Measurements from ENCODE around the gene FNDC11. TPM values are rescaled to one million over a fixed set of nuclear protein-coding genes. Genes with fewer than 3 reads are reported as not detected.

Gene FNDC11
- polyA plus RNA-seq, 6 donors from 2014 or later: 0.08 to 5.2 (median 1.8) TPM

- peak; percentile 67 for DNase-seq
- Mint-ChIP-seq H3K9me3 (no peaks in the 10 kb centered on the region), H3K36me3 (no peaks in the 10 kb centered on the region), H3K27ac (no peak overlapping the region), H3K27me3 (no peaks in the 10 kb centered on the region), H3K4me3 (peak overlapping the region in 1 of 8 donors; percentile 22), H3K4me1 (peaks cover 7 to 11% (median 8%) of the 10 kb centered on the region in 3 donors)
- ATAC-seq (ENCODE audit: low read depth in 2 of 2): peak; percentile 97 to 98
Measured at GRCh38 chr20:63580796-63581461, 27.0 kb downstream of the FNDC11 start.

- Mint-ChIP-seq H3K4me3 (no peak overlapping the region), H3K4me1 (peaks cover 8 to 10% (median 9%) of the 10 kb centered on the region in 3 donors), H3K27me3 (no peaks in the 10 kb centered on the region), H3K9me3 (no peaks in the 10 kb centered on the region), H3K36me3 (no peaks in the 10 kb centered on the region), H3K27ac (peak overlapping the region in 1 of 6 donors; percentile 87)
- DNase-seq (no peak), ATAC-seq (ENCODE audit: low read depth in 2 of 2) (no peak)
Measured at GRCh38 chr20:63582382-63583063, 28.6 kb downstream of the FNDC11 start.

DNA sequence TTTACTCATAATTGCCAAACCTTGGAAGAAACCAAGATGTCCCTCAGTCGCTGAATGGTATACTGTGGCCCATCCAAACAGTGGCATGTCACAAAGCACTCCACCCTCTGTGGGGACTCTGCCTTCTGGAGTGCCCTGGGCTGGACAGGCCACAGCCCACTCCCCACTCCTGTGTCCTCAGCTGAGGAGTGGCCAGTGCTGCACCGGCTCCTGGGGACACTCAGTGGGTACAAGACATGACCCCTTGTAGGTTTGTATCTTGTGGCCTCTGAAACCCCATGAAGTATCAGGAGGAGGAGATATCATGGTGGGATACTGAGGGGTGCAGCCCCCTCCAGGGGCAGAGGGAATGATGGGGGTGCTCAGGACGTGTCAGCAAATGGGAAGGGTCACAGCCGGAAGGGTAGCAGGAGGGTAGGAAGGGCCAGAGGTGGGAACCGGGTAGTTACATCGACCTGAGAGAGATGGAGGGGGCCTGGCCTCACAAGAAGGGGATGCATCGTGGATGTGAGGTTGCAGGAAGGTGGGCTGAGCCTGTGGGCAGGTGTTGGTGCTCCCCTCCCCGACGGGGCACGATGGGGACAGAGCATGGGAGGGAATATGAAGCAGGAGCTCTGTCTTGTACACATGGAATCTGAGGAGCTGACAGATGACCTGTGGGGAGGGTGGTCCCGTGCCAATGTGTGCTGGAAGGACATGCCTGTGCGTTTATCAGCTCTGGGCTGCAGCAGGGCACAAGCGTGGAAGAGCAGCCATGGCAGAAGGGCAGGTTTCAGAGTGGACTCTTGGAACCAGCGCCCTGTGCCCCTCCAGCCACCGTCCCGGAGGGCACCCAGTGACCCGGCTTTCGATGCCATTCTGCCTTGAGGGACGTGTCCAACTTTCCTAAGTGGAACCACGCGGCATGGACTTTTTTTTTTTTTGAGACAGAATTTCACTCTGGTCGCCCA, 31.9 kb downstream of the FNDC11 start:
- peaks cover 11 to 15% (median 12%) of the 10 kb centered on the region in 3 donors for H3K4me1 Mint-ChIP-seq
- H3K9me3 Mint-ChIP-seq: no peaks in the 10 kb centered on the region
- ATAC-seq (ENCODE audit: low read depth in 2 of 2): no peak
- H3K36me3 Mint-ChIP-seq: peaks cover 0 to 2% of the 10 kb centered on the region in 2 donors
- H3K4me3 Mint-ChIP-seq: no peak overlapping the region
- peak overlapping the region in 3 of 6 donors; percentile 5 to 69 (median 52) for H3K27ac Mint-ChIP-seq
- no peaks in the 10 kb centered on the region for H3K27me3 Mint-ChIP-seq
- no peak for DNase-seq

DNA sequence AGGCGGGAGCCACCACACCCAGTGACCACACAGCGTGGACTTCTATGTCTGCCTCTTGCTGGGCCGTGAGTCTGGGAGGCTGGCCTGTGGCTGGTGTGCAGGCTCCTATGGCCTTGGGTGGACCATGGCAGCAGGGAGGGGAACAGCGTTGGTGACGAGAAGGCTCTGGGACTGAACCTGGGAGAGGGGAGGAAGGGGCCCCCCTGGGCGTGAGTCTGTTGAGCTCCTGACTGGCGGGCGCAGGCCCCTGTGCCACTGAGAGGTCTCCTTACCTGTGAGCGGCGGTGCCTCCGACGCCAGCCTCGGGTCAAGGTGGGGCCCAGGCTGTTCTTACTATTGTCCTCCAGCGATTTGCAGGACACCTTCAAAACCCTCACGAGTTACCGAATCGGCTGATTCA, 32.8 kb downstream of the FNDC11 start:
- Mint-ChIP-seq H3K9me3 (no peaks in the 10 kb centered on the region), H3K4me3 (no peak overlapping the region), H3K36me3 (peaks cover 0 to 5% of the 10 kb centered on the region in 2 donors), H3K27ac (peak overlapping the region in 3 of 6 donors; percentile 24 to 53 (median 32)), H3K27me3 (no peaks in the 10 kb centered on the region), H3K4me1 (peaks cover 11 to 13% (median 11%) of the 10 kb centered on the region in 3 donors)
- DNase-seq (no peak), ATAC-seq (ENCODE audit: low read depth in 2 of 2) (no peak)

DNA sequence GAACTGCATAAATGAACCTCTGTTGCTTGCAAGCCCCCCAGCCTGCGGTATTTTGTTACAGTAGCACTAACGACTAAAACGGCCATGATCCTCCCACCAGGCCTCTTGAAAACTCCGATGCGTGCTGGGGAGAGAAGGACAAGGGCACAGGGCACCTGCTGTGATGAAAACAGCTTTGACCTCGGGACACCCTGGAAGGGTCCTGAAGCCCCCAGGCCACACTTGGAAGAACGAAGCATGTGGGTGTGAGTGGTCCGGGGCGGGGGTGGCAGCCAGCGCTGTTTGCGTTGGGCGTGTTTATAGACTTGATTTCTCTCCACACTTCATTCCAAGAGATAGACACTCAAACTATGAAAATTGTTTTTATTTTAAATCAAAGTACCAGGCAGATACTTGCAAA, 33.3 kb downstream of the FNDC11 start:
- H3K9me3 Mint-ChIP-seq: no peaks in the 10 kb centered on the region
- H3K4me3 Mint-ChIP-seq: peak overlapping the region in 1 of 8 donors; percentile 54
- H3K36me3 Mint-ChIP-seq: peaks cover 0 to 5% of the 10 kb centered on the region in 2 donors
- H3K4me1 Mint-ChIP-seq: peaks cover 11 to 13% (median 11%) of the 10 kb centered on the region in 3 donors
- no peaks in the 10 kb centered on the region for H3K27me3 Mint-ChIP-seq
- no peak for ATAC-seq (ENCODE audit: low read depth in 2 of 2)
- no peak for DNase-seq
- peak overlapping the region in 5 of 6 donors; percentile 9 to 64 (median 32) for H3K27ac Mint-ChIP-seq

- Mint-ChIP-seq H3K27me3 (no peaks in the 10 kb centered on the region), H3K4me1 (peaks cover 11 to 13% (median 11%) of the 10 kb centered on the region in 3 donors), H3K4me3 (no peak overlapping the region), H3K36me3 (peaks cover 1 to 5% of the 10 kb centered on the region in 2 donors), H3K9me3 (no peaks in the 10 kb centered on the region), H3K27ac (peak overlapping the region in 4 of 6 donors; percentile 63 to 91 (median 72))
- DNase-seq (no peak), ATAC-seq (ENCODE audit: low read depth in 2 of 2) (peak; percentile 58 to 60)
Measured at GRCh38 chr20:63587776-63588591, 34.0 kb downstream of the FNDC11 start.

DNA sequence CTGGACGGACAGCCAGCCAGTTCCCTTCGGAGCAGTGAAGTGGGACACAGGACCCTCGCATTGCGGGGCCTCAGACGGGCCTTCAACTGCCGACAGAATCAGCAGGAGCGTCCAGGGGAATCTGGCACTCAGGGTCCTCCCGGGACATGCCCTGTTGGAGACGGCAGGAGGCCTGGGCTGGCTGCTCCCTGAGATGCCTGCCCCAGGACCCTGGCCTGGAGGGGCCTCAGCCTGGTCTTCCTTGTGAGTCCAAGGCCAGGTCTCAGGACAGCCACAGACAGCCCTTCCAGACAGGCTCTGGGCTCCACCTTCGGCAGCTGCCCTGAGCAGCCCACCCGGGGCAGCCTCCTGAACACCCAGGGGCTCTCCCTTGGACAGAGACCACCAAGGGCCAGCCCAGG, 34.7 kb downstream of the FNDC11 start:
- peaks cover 5 to 7% of the 10 kb centered on the region in 2 donors for H3K36me3 Mint-ChIP-seq
- H3K27ac Mint-ChIP-seq: peak overlapping the region in 1 of 6 donors; percentile 82
- no peaks in the 10 kb centered on the region for H3K27me3 Mint-ChIP-seq
- H3K4me3 Mint-ChIP-seq: no peak overlapping the region
- H3K4me1 Mint-ChIP-seq: peaks cover 11 to 13% (median 11%) of the 10 kb centered on the region in 3 donors
- H3K9me3 Mint-ChIP-seq: no peaks in the 10 kb centered on the region
- DNase-seq: no peak
- no peak for ATAC-seq (ENCODE audit: low read depth in 2 of 2)

DNA sequence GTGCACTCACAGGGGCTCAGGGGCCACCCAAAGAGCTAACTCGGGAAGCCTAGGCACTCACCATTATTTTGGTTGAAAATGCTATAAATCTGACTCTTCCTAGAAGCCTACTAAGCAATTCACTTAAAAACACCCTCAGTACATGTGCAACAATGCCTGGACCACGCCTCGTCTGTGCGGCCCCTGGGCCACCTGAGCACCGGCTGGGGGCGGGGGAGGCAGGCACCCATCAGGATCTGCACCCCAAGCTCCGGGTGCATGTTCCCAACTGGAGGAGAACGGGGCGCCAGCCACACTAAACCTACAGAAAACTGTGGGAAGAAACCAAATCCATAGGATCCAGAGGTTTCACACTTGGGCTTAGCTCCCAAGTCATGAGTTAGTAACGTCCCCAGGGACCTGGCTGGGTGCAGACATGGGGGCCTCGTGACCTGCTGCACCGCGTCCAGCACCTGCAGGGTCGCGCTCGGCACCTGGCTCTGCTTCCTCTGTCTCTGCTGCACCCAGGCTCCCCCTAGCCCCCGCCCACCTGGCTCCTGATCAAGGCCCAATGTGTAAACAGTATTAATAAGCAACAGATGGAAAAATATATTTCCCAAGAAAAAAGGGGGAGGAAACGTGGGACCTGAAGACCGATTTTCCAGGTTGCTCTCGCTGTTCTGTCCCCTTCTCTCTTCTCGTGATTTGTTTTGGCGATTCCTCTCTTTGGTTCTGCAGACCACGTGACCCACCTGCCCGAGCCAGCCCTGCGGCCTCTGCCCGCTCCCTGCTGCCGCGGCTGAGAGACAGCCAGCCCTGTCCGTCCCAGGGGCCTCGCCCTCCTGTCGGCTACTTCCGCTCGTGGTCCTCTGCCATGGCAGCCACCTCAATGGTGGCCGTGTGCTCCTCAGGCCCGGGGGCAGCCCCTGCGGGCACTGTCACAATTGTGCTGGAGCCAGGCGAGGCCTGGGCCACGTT, 35.6 kb downstream of the FNDC11 start:
- Mint-ChIP-seq H3K4me3 (no peak overlapping the region), H3K27ac (peak overlapping the region in 3 of 6 donors; percentile 50 to 86 (median 59)), H3K4me1 (peaks cover 11 to 13% (median 11%) of the 10 kb centered on the region in 3 donors), H3K9me3 (no peaks in the 10 kb centered on the region), H3K27me3 (no peaks in the 10 kb centered on the region), H3K36me3 (peaks cover 5 to 7% of the 10 kb centered on the region in 2 donors)
- ATAC-seq (ENCODE audit: low read depth in 2 of 2) (no peak), DNase-seq (no peak)

- Mint-ChIP-seq H3K4me1 (peaks cover 11 to 13% (median 11%) of the 10 kb centered on the region in 3 donors), H3K4me3 (no peak overlapping the region), H3K36me3 (peaks cover 5 to 7% of the 10 kb centered on the region in 2 donors), H3K27ac (peak overlapping the region in 2 of 6 donors; percentile 58 to 59), H3K9me3 (no peaks in the 10 kb centered on the region), H3K27me3 (no peaks in the 10 kb centered on the region)
- no peak for DNase-seq
- ATAC-seq (ENCODE audit: low read depth in 2 of 2): no peak
Measured at GRCh38 chr20:63590218-63591146, 36.5 kb downstream of the FNDC11 start.

DNA sequence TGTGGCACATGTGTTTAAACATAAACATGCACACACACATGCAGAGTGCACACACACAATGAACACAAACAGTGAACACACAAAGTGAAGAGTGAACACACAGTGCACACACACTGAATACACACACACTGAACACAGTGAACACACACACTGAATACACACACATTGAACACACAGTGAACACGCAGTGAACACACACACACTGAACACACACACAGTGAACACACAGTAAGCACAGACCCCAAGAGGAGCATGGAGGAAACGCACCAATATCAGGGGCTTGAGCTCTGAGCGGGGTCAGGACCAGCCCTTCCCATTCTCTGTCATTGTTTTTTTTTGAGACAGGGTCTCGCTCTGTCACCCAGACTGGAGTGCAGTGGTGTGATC, 37.2 kb downstream of the FNDC11 start:
- Mint-ChIP-seq H3K36me3 (peaks cover 5 to 7% of the 10 kb centered on the region in 2 donors), H3K4me1 (peaks cover 6 to 13% (median 11%) of the 10 kb centered on the region in 3 donors), H3K27me3 (no peaks in the 10 kb centered on the region), H3K4me3 (no peak overlapping the region), H3K27ac (peak overlapping the region in 2 of 6 donors; percentile 59 to 84), H3K9me3 (no peaks in the 10 kb centered on the region)
- ATAC-seq (ENCODE audit: low read depth in 2 of 2): no peak
- no peak for DNase-seq

GRCh38 chr20:63591786-63592355, 37.9 kb downstream of the FNDC11 start:
- H3K36me3 Mint-ChIP-seq: peaks cover 5 to 7% of the 10 kb centered on the region in 2 donors
- no peak overlapping the region for H3K27ac Mint-ChIP-seq
- H3K9me3 Mint-ChIP-seq: no peaks in the 10 kb centered on the region
- DNase-seq (no peak), ATAC-seq (ENCODE audit: low read depth in 2 of 2) (no peak)
- H3K27me3 Mint-ChIP-seq: no peaks in the 10 kb centered on the region
- peaks cover 6 to 13% (median 11%) of the 10 kb centered on the region in 3 donors for H3K4me1 Mint-ChIP-seq
- no peak overlapping the region for H3K4me3 Mint-ChIP-seq
